ENCODE data around the gene ITGB8.

The ITGB8 gene

GRCh38 chr7:20464891-20465290, 134.2 kb downstream of the ITGB8 start:
- DNase-seq (ENCODE audit: low read depth in 2 of 2), result no peak
